D341Med (cell line): ENCODE data around the gene TMEM35B.
"Not testable (repeated sequence)": the region's sequence is repeated elsewhere in the genome, so short reads cannot be mapped to it uniquely, and the experiment has no call there.

Experiments
- DNase-seq: peaks from one replicate; pipeline ENCODE4 v3.0.0; 2012; ENCODE audit warnings: low spot score

The TMEM35B gene

GRCh38 chr1:34976384-34977209, 8.6 kb downstream of the TMEM35B start:
- DNase-seq, result no peak

GRCh38 chr1:34975771-34976170, 9.4 kb downstream of the TMEM35B start:
- no peak for DNase-seq

- no peak for DNase-seq
Measured at GRCh38 chr1:34975338-34975737, 9.8 kb downstream of the TMEM35B start.

GRCh38 chr1:34974626-34975025, 10.5 kb downstream of the TMEM35B start:
- DNase-seq, result no peak

GRCh38 chr1:34973326-34973725, 11.8 kb downstream of the TMEM35B start:
- DNase-seq, result no peak

GRCh38 chr1:34970829-34971228, 14.3 kb downstream of the TMEM35B start:
- no peak for DNase-seq

- DNase-seq, result no peak
Measured at GRCh38 chr1:34970220-34970735, 14.9 kb downstream of the TMEM35B start.

- DNase-seq, result not testable (repeated sequence)
Measured at GRCh38 chr1:34968297-34968696, 16.9 kb downstream of the TMEM35B start.

GRCh38 chr1:34967672-34968071, 17.5 kb downstream of the TMEM35B start:
- DNase-seq, result not testable (repeated sequence)

GRCh38 chr1:34965597-34965996, 19.6 kb downstream of the TMEM35B start:
- DNase-seq, result no peak

GRCh38 chr1:34950428-34950827, 34.7 kb downstream of the TMEM35B start:
- no peak for DNase-seq

- not testable (repeated sequence) for DNase-seq
Measured at GRCh38 chr1:34948739-34949138, 36.4 kb downstream of the TMEM35B start.

- DNase-seq, result not testable (repeated sequence)
Measured at GRCh38 chr1:34947641-34948314, 37.4 kb downstream of the TMEM35B start.

GRCh38 chr1:34946211-34946610, 38.9 kb downstream of the TMEM35B start:
- DNase-seq, result no peak

- not testable (repeated sequence) for DNase-seq
Measured at GRCh38 chr1:34941798-34942197, 43.3 kb downstream of the TMEM35B start.
